NOMO-1 treated with dmso at 0.1 percent for 144 hours (cell line): ENCODE data around the gene WDR5.
"Not testable (repeated sequence)": the region's sequence is repeated elsewhere in the genome, so short reads cannot be mapped to it uniquely, and the experiment has no call there.

ENCODE experiments used
- DNase-seq: peaks from one replicate; lab custom pipeline; 2025; ENCODE audit not compliant: unreplicated experiment; lab: John Stamatoyannopoulos, UW

Gene WDR5

GRCh38 chr9:134135343-134136117, at the start of gene WDR5:
TSS of gene WDR5 (plus strand) at chr9:134136082. CDS start at chr9:134139878, 3,796 bp downstream.
- peak; percentile 71 for DNase-seq

- DNase-seq = no peak
Observed at GRCh38 chr9:134088063-134088725, 47.7 kb upstream of the WDR5 start.

GRCh38 chr9:134089972-134090371, 45.9 kb upstream of the WDR5 start:
- no peak for DNase-seq

GRCh38 chr9:134099123-134099761, 36.6 kb upstream of the WDR5 start:
- DNase-seq = peak; percentile 55

GRCh38 chr9:134100040-134100439, 35.8 kb upstream of the WDR5 start:
- DNase-seq = no peak

GRCh38 chr9:134101133-134101532, 34.7 kb upstream of the WDR5 start:
- DNase-seq = not testable (repeated sequence)

GRCh38 chr9:134101623-134102149, 34.2 kb upstream of the WDR5 start:
- DNase-seq = no peak

- no peak for DNase-seq
Observed at GRCh38 chr9:134103391-134103998, 32.4 kb upstream of the WDR5 start.

- no peak for DNase-seq
Observed at GRCh38 chr9:134111064-134111463, 24.8 kb upstream of the WDR5 start.

- no peak for DNase-seq
Observed at GRCh38 chr9:134112561-134112960, 23.3 kb upstream of the WDR5 start.

- DNase-seq = not testable (repeated sequence)
Observed at GRCh38 chr9:134118972-134119371, 16.9 kb upstream of the WDR5 start.

GRCh38 chr9:134123764-134124128, 12.1 kb upstream of the WDR5 start:
- DNase-seq = no peak

- no peak for DNase-seq
Observed at GRCh38 chr9:134125413-134126095, 10.3 kb upstream of the WDR5 start.

- DNase-seq = no peak
Observed at GRCh38 chr9:134126373-134126772, 9.5 kb upstream of the WDR5 start.

GRCh38 chr9:134127065-134127580, 8.8 kb upstream of the WDR5 start:
- no peak for DNase-seq

GRCh38 chr9:134127616-134128015, 8.3 kb upstream of the WDR5 start:
- DNase-seq = no peak

GRCh38 chr9:134128727-134129679, 6.9 kb upstream of the WDR5 start:
- no peak for DNase-seq

- DNase-seq = no peak
Observed at GRCh38 chr9:134130503-134131375, 5.1 kb upstream of the WDR5 start.
